Thyroid gland (tissue), 4 donors: ENCODE data around the gene SSUH2.

Experiments used
- CTCF ChIP-seq, 6 experiments: fragments of 200-600 bp in 3 of 6; fragments of 450-650 bp in 3 of 6; sonication (generic) in 3 of 6; IDR thresholded peaks; one replicate each; pipeline ENCODE4 v1.5.1; 2016 to 2019; ENCODE audit warnings: antibody characterized with exemption in 6 of 6, mild to moderate bottlenecking in 2 of 6, inconsistent platforms in 1 of 6, moderate library complexity in 1 of 6
- POLR2A ChIP-seq, 2 donors: fragments of 450-650 bp; IDR thresholded peaks; one replicate each; pipeline ENCODE4 v1.6.1; 2017; ENCODE audit warnings: antibody characterized with exemption in 2 of 2, mild to moderate bottlenecking in 2 of 2, moderate library complexity in 1 of 2

DNA sequence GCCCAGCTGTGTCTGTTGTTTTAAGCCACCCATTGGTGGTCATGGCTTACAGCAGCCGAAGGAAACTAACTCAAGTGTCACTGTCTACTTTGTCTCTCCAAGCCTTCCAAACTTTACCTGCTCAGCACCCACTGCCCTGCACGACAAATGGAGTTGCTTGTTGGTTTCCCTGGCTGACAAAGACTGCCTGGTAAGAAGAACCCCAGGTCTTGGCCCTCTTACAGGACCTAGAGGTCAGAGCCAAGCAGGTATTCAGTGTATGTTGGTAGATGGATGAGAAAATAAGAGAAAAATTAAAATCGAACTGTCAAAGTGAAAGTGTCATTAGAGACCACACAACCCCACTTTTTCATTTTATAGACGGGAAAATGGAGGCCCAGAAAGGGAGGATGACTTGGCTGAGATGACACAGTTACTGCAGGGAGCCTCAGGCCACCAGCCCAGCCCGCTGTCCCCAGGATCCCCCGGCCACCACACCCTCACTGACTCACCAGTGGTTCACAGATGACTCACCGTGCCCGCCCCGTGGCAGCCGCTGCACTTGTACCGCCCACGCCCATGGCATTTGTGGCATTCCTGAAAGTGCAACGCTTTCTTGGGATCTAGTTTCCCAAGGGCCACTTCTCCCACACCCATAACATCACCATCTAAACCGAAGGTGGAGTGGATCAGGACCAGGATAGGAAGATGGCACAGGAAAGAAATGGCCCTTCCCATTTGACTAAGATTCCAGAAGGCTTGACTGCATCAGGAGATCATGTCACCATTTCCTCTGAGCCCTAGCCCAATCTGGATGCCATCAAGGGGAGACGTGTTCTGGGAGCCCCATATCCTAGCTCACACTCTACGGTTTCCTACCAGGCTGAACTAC is 15.2 kb downstream of the SSUH2 start:
- TF ChIP-seq CTCF (IDR thresholded peaks at IDR 0.05) (no peak), POLR2A (IDR thresholded peaks at IDR 0.05) (no peak)
